Endothelial cell (in vitro differentiated cells): ENCODE measurements around the gene AMPH. TPM values are rescaled to one million over a fixed set of nuclear protein-coding genes. Genes with fewer than 3 reads are reported as not detected.

ENCODE experiments used
- DNase-seq: peaks from one replicate; pipeline ENCODE4 v3.0.0; 2021; ENCODE audit warnings: low spot score
- H3K27ac Mint-ChIP-seq: one replicate; pipeline ENCODE4 v1.8.0; 2021; ENCODE audit warnings: mixed read lengths, inconsistent platforms; ENCODE audit not compliant: unreplicated experiment
- H3K27me3 Mint-ChIP-seq: one replicate; pipeline ENCODE4 v1.8.0; 2021; ENCODE audit warnings: mild to moderate bottlenecking, moderate library complexity, mixed read lengths, inconsistent platforms; ENCODE audit not compliant: unreplicated experiment
- H3K36me3 Mint-ChIP-seq: one replicate; pipeline ENCODE4 v1.8.0; 2021; ENCODE audit warnings: mild to moderate bottlenecking, low read depth, mixed read lengths, inconsistent platforms; ENCODE audit not compliant: unreplicated experiment
- H3K4me1 Mint-ChIP-seq: one replicate; pipeline ENCODE4 v1.8.0; 2021; ENCODE audit warnings: mild to moderate bottlenecking, mixed read lengths, inconsistent platforms; ENCODE audit not compliant: unreplicated experiment
- H3K4me3 Mint-ChIP-seq: one replicate; pipeline ENCODE4 v1.8.0; 2021; ENCODE audit warnings: mild to moderate bottlenecking, mixed read lengths, inconsistent platforms; ENCODE audit not compliant: unreplicated experiment
- H3K9me3 Mint-ChIP-seq: one replicate; pipeline ENCODE4 v1.8.0; 2021; ENCODE audit warnings: mixed read lengths, inconsistent platforms; ENCODE audit not compliant: unreplicated experiment
- total RNA-seq: library from RNA; stranded (reverse); fragmentation: NEBNext Ultra II Directional; extraction: Animal tissue kit (Norgen Biotek cat#: 25700); gene quantifications from one replicate; pipeline ENCODE4 v1.2.1, GENCODE V29; 2021; ENCODE audit not compliant: unreplicated experiment
- TF ChIP-seq, protein P1 (sequence below): fragments of 200-600 bp; sonication (generic); IDR thresholded peaks from one replicate; pipeline ENCODE4 v1.5.0; 2021; ENCODE audit warnings: antibody characterized with exemption; ENCODE audit not compliant: unreplicated experiment

AMPH gene
- total RNA-seq, 1 donor from 2014 or later = 1.6 TPM

DNA sequence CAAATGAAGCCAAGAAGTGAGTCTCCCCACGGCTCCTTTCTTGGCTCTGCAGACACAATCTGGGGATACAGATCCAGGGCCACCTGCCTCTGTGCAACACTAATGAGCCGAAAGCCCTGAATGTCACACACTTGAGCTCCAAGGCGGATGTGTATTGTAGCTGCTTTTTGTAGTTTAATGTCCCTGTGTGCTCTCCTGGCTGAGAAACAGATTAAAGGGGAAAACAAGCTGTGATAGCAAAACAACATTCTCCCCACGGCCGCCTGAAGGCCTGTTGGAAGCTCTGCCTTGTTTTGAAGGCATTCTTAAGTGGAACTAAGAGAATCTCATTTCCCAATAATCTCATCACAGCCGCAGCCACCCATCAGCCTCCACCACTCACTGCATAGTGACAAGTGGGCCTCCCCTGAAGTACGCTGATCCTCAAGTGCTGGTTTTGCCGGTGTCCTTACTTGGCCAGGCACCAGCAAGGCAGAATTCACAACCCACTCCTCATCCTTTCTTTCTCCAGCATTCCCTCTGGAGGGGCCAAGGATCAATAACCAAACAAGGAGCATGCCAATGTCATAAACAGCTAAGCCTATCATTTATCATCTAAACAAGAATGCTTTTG is 44.4 kb upstream of the AMPH start:
- no peak overlapping the region for H3K27ac Mint-ChIP-seq
- H3K9me3 Mint-ChIP-seq = no peaks in the 10 kb centered on the region
- no peaks in the 10 kb centered on the region for H3K4me1 Mint-ChIP-seq
- no peak overlapping the region for H3K4me3 Mint-ChIP-seq
- H3K36me3 Mint-ChIP-seq = peaks cover 5% of the 10 kb centered on the region
- TF ChIP-seq, protein P1, sequence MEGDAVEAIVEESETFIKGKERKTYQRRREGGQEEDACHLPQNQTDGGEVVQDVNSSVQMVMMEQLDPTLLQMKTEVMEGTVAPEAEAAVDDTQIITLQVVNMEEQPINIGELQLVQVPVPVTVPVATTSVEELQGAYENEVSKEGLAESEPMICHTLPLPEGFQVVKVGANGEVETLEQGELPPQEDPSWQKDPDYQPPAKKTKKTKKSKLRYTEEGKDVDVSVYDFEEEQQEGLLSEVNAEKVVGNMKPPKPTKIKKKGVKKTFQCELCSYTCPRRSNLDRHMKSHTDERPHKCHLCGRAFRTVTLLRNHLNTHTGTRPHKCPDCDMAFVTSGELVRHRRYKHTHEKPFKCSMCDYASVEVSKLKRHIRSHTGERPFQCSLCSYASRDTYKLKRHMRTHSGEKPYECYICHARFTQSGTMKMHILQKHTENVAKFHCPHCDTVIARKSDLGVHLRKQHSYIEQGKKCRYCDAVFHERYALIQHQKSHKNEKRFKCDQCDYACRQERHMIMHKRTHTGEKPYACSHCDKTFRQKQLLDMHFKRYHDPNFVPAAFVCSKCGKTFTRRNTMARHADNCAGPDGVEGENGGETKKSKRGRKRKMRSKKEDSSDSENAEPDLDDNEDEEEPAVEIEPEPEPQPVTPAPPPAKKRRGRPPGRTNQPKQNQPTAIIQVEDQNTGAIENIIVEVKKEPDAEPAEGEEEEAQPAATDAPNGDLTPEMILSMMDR = no peak
- H3K27me3 Mint-ChIP-seq = peaks cover 9% of the 10 kb centered on the region
- DNase-seq = no peak

- peaks cover 5% of the 10 kb centered on the region for H3K36me3 Mint-ChIP-seq
- H3K4me1 Mint-ChIP-seq = peaks cover 2% of the 10 kb centered on the region
- H3K9me3 Mint-ChIP-seq = no peaks in the 10 kb centered on the region
- H3K4me3 Mint-ChIP-seq = no peak overlapping the region
- H3K27me3 Mint-ChIP-seq = peaks cover 8% of the 10 kb centered on the region
- no peak overlapping the region for H3K27ac Mint-ChIP-seq
- TF ChIP-seq, protein P1 = no peak
- DNase-seq = no peak
Measured at GRCh38 chr7:38674513-38674912, 43.3 kb upstream of the AMPH start.

DNA sequence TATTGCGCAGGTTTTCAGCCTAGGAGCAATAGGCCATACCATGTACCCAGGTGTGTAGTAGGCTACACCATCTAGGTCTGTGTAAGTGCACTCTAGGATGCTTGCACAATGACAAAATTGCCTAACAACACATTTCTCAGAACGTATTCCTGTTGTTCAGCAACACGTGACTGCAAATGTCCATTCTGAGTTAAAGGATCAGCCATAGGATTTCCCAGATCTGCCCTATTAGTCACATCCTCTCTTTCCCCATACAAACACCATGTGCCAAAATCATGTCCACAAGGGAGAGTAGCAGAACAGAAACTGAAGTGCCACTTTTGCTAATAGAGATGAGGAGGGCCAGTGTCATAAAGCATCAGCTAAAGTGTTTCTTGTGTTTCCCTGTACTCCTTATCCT is 42.6 kb upstream of the AMPH start:
- no peak overlapping the region for H3K4me3 Mint-ChIP-seq
- peaks cover 7% of the 10 kb centered on the region for H3K4me1 Mint-ChIP-seq
- DNase-seq = no peak

GRCh38 chr7:38671911-38672905 is 41.0 kb upstream of the AMPH start:
- Mint-ChIP-seq H3K4me3 (no peak overlapping the region), H3K27ac (no peak overlapping the region), H3K9me3 (no peaks in the 10 kb centered on the region), H3K4me1 (peaks cover 21% of the 10 kb centered on the region), H3K36me3 (peaks cover 5% of the 10 kb centered on the region), H3K27me3 (peaks cover 4% of the 10 kb centered on the region)
- DNase-seq = no peak
- TF ChIP-seq, protein P1 = no peak

More for the DNA sequence above, 42.6 kb upstream of the AMPH start:
- Mint-ChIP-seq H3K36me3 (peaks cover 5% of the 10 kb centered on the region), H3K27ac (no peak overlapping the region), H3K27me3 (peaks cover 8% of the 10 kb centered on the region), H3K9me3 (no peaks in the 10 kb centered on the region)
- TF ChIP-seq, protein P1 = no peak
